Measurements from ENCODE around the gene MBD3L4.
"Not testable (repeated sequence)": the region's sequence is repeated elsewhere in the genome, so short reads cannot be mapped to it uniquely, and the experiment has no call there.

The MBD3L4 gene

DNA sequence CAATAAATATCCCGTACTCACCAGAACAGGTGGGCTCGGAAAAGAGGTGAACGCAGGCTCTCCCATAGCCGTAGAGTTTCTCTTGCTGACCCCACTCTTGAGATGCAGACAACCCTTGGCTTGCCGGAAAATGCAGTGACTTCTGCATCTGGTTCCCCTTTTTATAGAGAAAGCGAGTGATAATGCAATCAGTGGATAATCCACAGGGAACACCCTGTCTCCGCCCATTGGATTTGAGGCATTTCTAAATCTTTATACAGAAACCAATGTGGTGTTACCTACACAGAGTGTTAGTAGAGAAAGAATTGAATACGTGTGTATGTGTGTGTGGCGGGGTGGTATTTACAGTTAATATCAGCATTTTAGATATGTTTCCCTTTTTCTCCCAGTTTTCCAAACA, at the start of gene MBD3L4:
Gene MBD3L4, minus strand, starts transcription at position 101 of the 400 bp plus-strand sequence. Its CDS starts 35 bp downstream, at position 66.
- DNase-seq (ENCODE audit: low spot score) = not testable (repeated sequence)

DNA sequence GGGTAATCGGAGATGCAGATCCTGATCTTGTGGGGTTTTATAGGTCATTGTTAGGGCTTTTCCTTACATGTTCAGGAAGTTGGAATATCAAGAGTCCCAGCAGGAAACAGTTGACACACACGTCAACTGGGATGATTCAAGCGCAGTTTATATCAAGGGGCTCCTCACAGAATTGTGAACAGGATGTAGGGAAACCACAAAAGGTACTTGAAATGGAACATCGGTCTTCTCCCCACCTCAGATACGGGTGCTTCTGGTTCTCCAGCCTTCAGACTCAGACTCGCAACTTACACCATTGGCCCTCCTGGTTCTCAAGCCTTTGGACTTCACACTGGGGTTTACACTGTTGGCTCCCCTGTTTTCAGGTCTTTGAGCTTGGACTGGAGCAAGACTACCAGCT, 49.0 kb upstream of the MBD3L4 start:
- no peak for DNase-seq (ENCODE audit: low spot score)

DNA sequence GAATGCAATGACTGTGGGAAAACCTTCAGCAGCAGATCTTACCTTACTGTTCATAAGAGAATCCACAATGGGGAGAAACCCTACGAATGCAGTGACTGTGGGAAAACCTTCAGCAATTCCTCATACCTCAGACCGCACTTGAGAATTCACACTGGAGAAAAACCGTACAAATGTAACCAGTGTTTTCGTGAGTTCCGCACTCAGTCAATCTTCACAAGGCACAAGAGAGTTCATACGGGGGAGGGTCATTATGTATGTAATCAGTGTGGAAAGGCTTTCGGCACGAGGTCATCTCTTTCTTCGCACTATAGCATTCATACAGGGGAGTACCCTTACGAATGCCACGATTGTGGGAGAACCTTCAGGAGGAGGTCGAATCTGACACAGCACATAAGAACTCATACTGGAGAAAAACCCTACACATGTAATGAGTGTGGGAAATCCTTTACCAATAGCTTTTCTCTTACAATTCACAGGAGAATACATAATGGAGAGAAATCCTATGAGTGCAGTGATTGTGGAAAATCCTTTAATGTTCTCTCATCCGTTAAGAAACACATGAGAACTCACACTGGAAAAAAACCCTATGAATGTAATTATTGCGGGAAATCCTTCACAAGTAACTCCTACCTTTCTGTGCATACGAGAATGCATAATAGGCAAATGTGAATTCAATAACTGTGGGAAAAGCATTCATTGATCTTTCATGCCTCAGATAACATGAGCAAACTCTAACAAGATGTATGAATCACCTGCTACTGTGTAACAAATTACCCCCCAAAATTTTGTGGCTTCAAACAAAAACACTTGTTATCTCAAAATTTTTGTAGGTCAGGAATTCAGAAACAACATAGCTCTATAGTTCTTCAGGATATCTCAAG, 43.3 kb upstream of the MBD3L4 start:
- DNase-seq (ENCODE audit: low spot score) = no peak

DNA sequence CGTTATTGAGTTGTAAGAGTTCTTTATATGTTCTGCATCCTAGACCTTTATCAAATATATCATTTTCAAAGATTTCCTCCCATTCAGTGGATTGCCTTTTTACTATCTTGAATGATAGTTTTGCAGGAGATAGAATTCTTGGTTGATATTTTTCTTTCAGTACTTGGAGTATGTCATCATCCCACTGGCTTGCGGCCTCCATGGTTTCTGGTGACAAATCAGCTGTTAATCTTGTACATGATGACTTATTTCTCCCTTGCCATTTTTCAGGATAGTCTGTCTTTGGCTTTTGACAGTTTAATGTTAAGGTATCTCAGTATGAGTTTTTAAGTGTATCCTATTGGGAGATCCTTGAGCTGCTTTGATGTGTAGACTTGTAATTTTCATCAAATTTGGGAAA, 38.0 kb upstream of the MBD3L4 start:
- DNase-seq (ENCODE audit: low spot score) = no peak

DNA sequence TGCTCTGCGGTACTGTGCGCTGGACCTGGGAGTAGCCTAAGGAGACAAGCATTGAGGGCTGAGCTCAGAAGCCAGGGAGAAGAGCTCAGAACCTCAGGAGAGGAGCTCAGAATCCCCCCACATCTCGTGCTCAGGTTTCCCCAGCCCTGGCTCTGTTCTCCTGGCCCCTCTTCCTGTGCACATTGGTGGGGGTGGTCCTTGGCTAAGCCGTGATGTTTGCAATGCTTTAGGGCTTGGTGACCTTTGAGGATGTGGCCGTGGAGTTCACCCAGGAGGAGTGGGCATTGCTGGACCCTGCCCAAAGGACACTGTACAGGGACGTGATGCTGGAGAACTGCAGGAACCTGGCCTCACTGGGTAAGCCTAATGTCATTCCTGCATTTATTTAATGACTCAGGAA, 36.2 kb upstream of the MBD3L4 start:
- no peak for DNase-seq (ENCODE audit: low spot score)

DNA sequence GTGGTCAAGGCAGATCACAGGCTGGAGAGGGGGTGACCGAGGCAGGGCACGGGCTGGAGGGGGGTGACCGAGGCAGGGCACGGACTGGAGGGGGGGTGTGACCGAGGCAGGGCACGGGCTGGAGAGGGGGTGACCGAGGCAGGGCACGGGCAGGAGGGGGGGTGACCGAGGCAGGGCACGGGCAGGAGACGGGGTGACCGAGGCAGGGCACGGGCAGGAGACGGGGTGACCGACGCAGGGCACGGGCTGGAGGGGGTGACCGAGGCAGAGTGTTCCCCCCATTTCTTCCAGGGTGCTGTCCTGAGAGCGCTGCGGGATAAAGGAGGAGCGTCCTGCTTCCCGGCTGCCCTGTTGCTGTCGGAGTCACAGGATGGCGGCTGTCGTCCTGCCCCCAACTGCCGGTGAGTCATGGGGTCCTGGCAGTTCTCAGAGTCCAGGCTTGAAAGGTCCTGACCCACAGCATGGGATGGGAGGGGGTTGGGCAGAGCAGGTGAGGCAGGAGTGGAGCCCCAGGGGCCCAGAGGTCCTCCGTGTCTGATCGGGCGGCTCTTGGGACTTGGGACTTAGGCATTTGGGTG, 34.8 kb upstream of the MBD3L4 start:
- DNase-seq (ENCODE audit: low spot score) = no peak

DNA sequence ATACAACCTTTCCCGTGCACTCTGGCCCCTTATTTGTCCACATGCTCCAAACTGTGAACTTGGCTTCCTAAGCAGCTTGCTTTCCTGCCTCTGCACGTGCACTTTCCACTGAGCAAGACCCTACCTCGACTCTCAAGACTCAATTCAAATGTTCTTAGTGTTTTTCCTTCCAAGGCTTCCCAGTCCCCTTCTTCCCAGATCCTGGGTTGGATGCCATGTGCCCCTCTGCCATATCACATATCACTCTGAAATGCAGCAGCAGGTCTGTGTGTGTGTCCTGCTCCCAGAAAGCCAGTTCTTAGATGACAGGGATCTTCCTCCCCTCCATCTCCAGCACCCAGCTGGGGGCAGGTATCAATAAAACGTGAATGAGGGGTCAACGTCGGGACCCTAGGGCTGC, 32.6 kb upstream of the MBD3L4 start:
- no peak for DNase-seq (ENCODE audit: low spot score)

DNA sequence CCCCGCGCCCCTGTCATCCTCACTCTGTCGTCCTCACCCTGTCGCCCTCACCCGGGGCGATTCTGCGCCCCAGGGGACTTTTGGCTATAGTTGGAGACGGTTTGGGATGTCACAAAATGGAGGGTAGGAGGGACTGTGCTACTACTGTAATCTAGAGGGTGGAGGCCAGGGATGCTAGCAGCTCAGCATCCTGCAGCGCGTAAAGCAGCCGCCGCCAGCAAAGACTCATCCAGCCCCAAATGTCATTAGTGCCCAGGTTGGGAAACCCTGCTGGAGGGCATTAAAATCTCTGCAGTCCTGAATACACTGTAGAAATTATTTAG, 29.9 kb upstream of the MBD3L4 start:
- no peak for DNase-seq (ENCODE audit: low spot score)

DNA sequence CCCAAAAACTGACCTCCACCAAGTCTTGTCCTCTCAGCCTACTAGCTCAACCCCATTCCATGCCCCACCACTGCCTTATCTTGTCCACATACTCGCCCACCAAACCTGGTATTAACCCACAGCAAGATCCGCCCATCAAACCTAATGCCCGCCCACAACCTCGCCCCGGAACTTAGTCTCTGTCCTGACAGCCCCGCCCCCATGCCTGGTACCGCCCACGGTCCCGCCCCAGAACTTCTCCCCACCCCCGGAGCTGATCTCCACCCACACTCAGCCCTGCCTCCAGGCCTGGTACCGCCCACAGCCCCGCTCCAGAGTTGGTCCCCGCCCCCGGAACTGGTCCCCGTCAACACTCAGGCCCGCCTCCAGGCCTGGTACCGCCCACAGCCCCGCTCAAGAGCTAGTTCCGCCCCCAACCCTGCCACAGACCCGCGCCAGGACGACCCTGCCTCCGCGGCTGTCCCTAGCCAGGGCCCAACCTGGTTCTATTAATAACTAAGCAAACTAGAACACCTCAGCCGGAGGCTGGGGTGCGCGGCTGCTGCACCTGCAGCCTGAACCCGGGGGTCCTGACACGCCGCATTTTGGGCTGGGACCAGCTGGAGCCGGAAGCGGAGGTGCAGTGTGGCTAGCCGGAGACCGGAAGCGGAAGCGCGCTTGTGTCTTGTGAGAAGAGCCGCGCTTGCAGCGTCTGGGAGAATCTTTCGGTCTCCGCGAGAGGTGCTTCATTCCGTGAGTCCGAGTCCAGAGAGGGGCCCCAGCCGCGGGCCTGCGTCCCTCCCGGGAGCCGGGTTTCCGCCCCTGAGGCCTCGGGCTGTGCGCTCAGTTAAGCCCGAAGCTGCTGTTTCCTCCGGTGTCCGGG, 29.3 kb upstream of the MBD3L4 start, which contains the start of gene ZNF557:
Gene ZNF557, plus strand, starts transcription at position 662 of the 862 bp plus-strand sequence. CDS start 5,372 bp downstream, outside the sequence.
- peak; percentile 91 for DNase-seq (ENCODE audit: low spot score)

DNA sequence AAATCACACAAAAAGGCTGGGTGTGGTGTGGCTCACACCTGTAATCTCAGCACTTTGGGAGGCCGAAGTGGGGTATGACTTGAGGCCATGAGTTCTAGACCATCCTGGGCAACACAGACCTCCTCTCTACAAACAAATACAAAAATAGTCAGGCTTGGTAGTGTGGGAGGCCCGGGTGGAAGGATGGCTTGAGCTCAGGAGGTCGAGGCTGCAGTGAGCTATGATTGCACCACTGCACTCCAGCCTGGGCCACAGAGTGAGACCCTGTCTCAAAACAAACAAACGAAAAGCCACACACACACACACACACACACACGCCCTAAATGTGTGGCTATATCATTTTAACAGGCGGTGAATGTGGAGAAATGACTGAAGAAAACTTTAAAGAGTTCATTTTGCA, 28.6 kb upstream of the MBD3L4 start:
- DNase-seq (ENCODE audit: low spot score) = no peak

DNA sequence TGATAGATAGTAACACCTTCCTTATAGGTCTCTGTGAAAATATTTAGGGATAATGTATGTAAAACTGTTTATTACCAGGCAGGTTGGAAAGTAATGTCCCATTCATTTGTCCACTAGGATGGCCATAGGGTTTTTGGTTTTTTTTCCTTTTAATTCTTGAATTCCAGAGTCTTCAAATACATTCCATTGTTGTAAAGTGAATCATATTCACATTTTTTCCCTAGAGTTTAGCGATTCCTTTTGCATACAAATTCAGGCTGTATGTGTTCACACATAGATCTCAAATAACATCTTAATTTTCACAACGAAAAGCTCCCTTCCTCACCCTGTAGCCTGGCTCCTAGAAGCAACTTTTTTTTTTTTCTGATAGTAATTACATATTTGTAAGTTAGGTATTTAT, 27.7 kb upstream of the MBD3L4 start:
- no peak for DNase-seq (ENCODE audit: low spot score)

DNA sequence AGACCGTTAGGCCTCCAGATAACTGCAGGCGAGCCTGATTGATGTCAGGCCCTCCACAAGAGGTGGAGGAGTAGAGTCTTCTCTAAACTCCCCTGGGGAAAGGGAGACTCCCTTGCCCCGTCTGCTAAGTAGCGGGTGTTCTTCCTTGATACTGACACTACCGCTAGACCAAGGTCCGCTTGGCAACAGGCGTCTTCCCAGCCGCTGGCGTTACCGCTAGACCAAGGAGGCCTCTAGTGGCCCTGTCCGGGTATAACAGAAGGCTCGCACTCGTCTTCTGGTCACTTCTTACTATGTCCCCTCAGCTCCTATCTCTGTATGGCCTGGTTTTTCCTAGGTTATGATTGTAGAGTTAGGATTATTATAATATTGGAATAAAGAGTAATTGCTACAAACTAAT, 27.1 kb upstream of the MBD3L4 start:
- DNase-seq (ENCODE audit: low spot score) = not testable (repeated sequence)

DNA sequence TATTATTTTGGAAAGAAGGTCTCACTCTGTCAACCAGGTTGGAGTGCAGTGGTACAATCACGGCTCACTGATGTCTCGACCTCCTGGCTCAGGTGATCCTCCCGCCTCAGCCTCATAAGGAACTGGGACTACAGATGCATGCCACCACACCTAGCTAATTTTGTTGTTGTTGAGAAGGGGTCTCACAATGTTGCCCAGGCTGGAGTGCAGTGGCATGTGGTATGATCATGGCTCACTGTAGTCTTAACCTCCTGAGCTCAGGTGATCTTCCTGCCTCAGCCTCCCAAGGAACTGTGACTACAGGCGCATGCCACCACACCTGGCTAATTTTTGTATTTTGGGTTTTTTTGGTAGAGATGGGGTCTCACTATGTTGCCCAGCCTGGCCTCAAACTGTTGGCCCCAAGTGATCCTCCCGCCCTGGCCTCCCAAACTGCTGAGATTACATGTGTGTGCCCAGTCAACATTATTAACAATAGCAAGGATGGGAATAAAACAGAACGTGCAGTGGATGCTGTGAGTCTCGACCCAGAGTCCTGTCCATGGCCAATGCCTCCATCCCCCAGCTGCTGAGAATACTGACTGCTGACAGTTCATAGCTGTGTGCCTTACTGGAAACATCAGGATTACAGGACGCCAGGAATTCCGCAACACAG, 23.9 kb upstream of the MBD3L4 start:
- no peak for DNase-seq (ENCODE audit: low spot score)

DNA sequence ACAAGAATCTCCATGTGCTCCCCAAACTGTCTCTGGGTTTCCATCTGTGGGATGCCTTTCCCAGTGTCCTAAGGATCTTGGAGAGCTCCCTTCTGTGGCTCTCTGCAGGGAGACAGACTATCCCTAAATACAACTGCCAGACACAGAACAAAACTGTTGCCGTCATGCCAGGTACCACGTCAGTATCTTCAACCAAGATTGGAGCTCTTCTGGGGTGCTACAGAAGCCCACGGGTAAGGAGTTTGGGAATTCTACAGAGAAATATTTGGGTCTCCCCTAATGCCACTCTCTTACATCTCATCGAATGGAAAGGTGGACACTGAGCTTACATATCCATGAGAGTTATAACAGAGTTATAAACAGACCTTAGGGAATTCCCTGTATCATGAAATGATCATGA, 23.4 kb upstream of the MBD3L4 start:
- DNase-seq (ENCODE audit: low spot score) = no peak

DNA sequence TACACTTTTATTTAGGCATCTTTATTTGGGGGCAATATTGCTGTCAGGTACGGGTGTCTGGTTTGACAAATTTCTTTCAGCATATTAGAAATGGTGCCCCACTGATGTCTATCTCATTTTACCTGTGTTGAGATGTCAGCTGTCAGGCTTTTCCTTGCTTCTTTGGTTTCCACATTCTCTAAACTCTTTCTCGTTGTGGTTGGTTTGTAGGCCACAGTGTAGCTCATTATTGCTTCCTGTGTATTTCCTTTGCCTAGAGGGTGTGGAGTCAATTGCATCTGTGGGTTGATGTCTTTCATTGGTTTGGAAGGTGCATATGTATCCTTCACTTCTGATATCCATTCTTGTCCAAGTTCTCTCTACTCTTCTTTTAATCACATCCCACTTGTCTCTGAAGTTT, 20.0 kb upstream of the MBD3L4 start:
- not testable (repeated sequence) for DNase-seq (ENCODE audit: low spot score)

DNA sequence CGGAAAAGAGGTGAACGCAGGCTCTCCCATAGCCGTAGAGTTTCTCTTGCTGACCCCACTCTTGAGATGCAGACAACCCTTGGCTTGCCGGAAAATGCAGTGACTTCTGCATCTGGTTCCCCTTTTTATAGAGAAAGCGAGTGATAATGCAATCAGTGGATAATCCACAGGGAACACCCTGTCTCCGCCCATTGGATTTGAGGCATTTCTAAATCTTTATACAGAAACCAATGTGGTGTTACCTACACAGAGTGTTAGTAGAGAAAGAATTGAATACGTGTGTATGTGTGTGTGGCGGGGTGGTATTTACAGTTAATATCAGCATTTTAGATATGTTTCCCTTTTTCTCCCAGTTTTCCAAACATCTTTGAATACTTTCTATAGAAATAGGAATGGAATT, 18.6 kb upstream of the MBD3L4 start, which contains the start of gene MBD3L3:
Gene MBD3L3, minus strand, starts transcription at position 101 of the 400 bp plus-strand sequence. Its CDS starts 71 bp downstream, at position 30.
- not testable (repeated sequence) for DNase-seq (ENCODE audit: low spot score)

DNA sequence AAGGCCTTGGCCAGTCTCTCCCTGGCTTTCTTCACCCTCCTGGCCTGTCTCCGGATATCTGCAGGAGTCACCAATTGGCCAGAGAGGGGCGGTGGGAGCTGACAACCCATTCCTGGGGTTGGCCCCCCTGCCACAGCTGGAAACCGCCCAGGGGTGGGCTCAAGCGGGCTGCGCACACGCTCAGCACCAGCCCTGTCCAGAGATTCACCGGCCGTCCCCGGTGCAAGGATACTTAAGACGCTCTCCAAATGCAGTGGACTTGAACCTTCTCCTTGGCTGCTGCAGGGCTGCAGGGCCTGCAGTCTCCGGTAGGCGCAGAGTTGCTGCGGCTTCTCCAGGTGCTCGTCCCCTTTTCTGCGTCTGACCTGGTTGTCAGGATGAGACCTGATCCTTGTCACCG, 16.4 kb upstream of the MBD3L4 start:
- DNase-seq (ENCODE audit: low spot score) = not testable (repeated sequence)

DNA sequence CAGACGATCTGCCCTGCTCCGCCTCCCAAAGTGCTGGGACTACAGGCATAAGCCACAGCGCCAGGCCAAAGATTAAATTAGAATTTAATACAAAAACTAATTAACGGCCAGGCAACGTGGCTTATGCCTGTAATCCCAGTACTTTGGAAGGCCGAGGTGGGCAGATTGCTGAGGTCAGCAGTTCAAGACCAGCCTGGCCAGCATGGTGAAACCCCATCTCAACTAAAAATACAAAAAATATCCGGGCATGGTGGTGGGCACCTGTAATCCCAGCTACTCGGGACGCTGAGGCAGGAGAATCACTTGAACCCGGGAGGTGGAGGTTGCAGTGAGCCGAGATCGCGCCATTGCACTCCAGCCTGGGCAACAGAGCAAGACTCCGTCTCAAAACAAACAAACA, 15.7 kb upstream of the MBD3L4 start:
- DNase-seq (ENCODE audit: low spot score) = not testable (repeated sequence)

DNA sequence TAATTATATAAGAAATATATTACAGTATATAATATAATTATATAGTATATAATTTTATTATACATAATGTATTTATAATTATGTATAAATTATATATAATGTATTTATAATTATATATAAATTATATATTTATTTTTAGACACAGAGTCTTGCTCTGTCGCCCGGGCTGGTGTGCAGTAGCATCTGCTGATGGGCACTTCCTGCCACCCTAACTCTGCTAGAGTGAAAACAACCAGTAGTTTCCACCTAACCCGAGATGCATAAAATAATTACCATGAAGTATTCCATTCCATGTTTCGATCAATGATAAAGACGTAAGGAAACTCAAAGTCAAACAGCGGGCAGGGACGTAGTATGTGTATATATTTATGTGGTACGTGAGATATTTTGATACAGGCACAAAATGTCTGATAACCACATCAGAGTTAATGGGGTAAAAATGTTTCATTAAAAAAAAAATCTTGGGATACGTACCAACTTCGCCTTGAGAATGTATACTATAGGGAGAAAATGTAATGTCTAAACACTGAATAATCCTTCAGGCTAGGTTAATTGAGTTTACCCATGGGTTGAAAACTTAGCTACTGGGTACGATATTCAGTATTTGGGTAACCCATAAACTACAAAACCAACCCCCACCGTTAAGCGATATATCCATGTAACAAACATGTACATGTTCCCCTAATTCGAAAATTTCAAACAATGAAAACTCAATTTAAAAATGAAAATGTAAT, 14.8 kb upstream of the MBD3L4 start:
- not testable (repeated sequence) for DNase-seq (ENCODE audit: low spot score)

DNA sequence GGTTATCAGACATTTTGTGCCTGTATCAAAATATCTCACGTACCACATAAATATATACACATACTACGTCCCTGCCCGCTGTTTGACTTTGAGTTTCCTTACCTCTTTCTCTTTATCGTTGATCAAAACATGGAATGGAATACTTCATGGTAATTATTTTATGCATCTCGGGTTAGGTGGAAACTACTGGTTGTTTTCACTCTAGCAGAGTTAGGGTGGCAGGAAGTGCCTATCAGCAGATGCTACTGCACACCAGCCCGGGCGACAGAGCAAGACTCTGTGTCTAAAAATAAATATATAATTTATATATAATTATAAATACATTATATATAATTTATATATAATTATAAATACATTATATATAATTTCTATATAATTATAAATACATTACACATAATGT, 12.9 kb upstream of the MBD3L4 start:
- not testable (repeated sequence) for DNase-seq (ENCODE audit: low spot score)

DNA sequence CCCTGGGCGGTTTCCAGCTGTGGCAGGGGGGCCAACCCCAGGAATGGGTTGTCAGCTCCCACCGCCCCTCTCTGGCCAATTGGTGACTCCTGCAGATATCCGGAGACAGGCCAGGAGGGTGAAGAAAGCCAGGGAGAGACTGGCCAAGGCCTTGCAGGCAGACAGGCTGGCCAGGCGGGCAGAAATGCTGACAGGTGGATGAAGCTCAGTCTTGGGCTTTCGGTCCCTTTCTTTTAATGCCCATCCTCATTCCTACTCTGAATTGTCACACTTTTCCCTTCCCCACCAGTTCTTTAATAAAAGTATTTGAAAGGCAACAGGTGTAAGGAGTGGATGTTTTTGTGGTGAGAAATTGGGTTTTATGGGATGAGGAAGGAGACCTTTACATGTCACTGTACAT, 11.4 kb upstream of the MBD3L4 start:
- not testable (repeated sequence) for DNase-seq (ENCODE audit: low spot score)

Data from COLO829 (cell line).